ENCODE measurements around the gene RAD21L1.

Gene RAD21L1

GRCh38 chr20:1296922-1297321 is 71.1 kb downstream of the RAD21L1 start:
- no peak for FAIRE-seq

- FAIRE-seq = no peak
Observed at GRCh38 chr20:1297486-1297885, 71.6 kb downstream of the RAD21L1 start.

- no peak for FAIRE-seq
Observed at GRCh38 chr20:1298166-1298565, 72.3 kb downstream of the RAD21L1 start.

GRCh38 chr20:1298888-1299511 is 73.2 kb downstream of the RAD21L1 start:
- no peak for FAIRE-seq

- no peak for FAIRE-seq
Observed at GRCh38 chr20:1299522-1299921, 73.7 kb downstream of the RAD21L1 start.

GRCh38 chr20:1300083-1300840 is 74.4 kb downstream of the RAD21L1 start:
- FAIRE-seq = no peak

- no peak for FAIRE-seq
Observed at GRCh38 chr20:1301031-1301529, 75.2 kb downstream of the RAD21L1 start.

- FAIRE-seq = no peak
Observed at GRCh38 chr20:1302685-1303541, 77.1 kb downstream of the RAD21L1 start.

GRCh38 chr20:1304710-1305515 is 79.1 kb downstream of the RAD21L1 start:
- FAIRE-seq = no peak
